Activated T-cell treated with anti-CD3 and anti-CD28 coated beads for 48 hours (primary cell): ENCODE measurements around the gene HSBP1L1.
"Not testable (repeated sequence)": the region's sequence is repeated elsewhere in the genome, so short reads cannot be mapped to it uniquely, and the experiment has no call there.

Experiments used
- DNase-seq: peaks from one replicate; pipeline ENCODE4 v3.0.0-alpha.2; 2020; ENCODE audit warnings: low read depth

HSBP1L1 gene

GRCh38 chr18:79945118-79946042 lies 19.1 kb upstream of the HSBP1L1 start:
- DNase-seq, result no peak

- no peak for DNase-seq
Measured at GRCh38 chr18:79947054-79947755, 17.2 kb upstream of the HSBP1L1 start.

GRCh38 chr18:79947881-79948610 lies 16.4 kb upstream of the HSBP1L1 start:
- no peak for DNase-seq

- no peak for DNase-seq
Measured at GRCh38 chr18:79948719-79949411, 15.6 kb upstream of the HSBP1L1 start.

- DNase-seq, result no peak
Measured at GRCh38 chr18:79949697-79950487, 14.6 kb upstream of the HSBP1L1 start.

- no peak for DNase-seq
Measured at GRCh38 chr18:79950515-79951341, 13.7 kb upstream of the HSBP1L1 start.

- DNase-seq, result peak; percentile 96
Measured at GRCh38 chr18:79951545-79952455, 12.6 kb upstream of the HSBP1L1 start, which contains the start of gene SLC66A2. Gene SLC66A2, minus strand, starts transcription at chr18:79951653. Its CDS starts 727 bp downstream, at chr18:79950926.

- no peak for DNase-seq
Measured at GRCh38 chr18:79952456-79952995, 11.9 kb upstream of the HSBP1L1 start.

- DNase-seq, result no peak
Measured at GRCh38 chr18:79952996-79953559, 11.4 kb upstream of the HSBP1L1 start.

GRCh38 chr18:79953971-79954651 lies 10.3 kb upstream of the HSBP1L1 start:
- DNase-seq, result no peak

GRCh38 chr18:79954791-79955190 lies 9.7 kb upstream of the HSBP1L1 start:
- no peak for DNase-seq

GRCh38 chr18:79955302-79956075 lies 9.0 kb upstream of the HSBP1L1 start:
- no peak for DNase-seq

GRCh38 chr18:79956276-79956675 lies 8.2 kb upstream of the HSBP1L1 start:
- no peak for DNase-seq

- DNase-seq, result no peak
Measured at GRCh38 chr18:79958981-79959380, 5.5 kb upstream of the HSBP1L1 start.

- not testable (repeated sequence) for DNase-seq
Measured at GRCh38 chr18:79960161-79960801, 4.2 kb upstream of the HSBP1L1 start.

GRCh38 chr18:79960921-79961526 lies 3.4 kb upstream of the HSBP1L1 start:
- no peak for DNase-seq
